Upper lobe of left lung (tissue), 4 donors: ENCODE results near the gene PTCHD1.

Experiments
- CTCF ChIP-seq, 6 experiments: fragments of 450-650 bp in 4 of 6; fragments of 200-600 bp in 2 of 6; sonication (generic) in 2 of 6; IDR thresholded peaks; one replicate each; pipeline ENCODE4 v1.5.1; 2016 to 2019; ENCODE audit warnings: antibody characterized with exemption in 6 of 6
- POLR2A ChIP-seq, 4 donors: fragments of 450-650 bp; IDR thresholded peaks; one replicate each; pipeline ENCODE4 v1.5.1; 2016 to 2017; ENCODE audit warnings: antibody characterized with exemption in 4 of 4, mild to moderate bottlenecking in 2 of 4

GRCh38 chrX:23331701-23332100 lies 2.9 kb upstream of the PTCHD1 start:
- TF ChIP-seq CTCF (IDR thresholded peaks at IDR 0.05) (no peak), POLR2A (IDR thresholded peaks at IDR 0.05) (no peak)
